GM13977 (cell line): Measurements from ENCODE around the gene SCIN.
A peak's percentile ranks its signal among the peaks of the same experiment; 100 is the strongest.
"Not testable (repeated sequence)": the region's sequence is repeated elsewhere in the genome, so short reads cannot be mapped to it uniquely, and the experiment has no call there.

ENCODE experiments used
- DNase-seq: peaks from one replicate; pipeline ENCODE4 v3.0.0; 2012; ENCODE audit warnings: low spot score
- CTCF ChIP-seq: IDR thresholded peaks from 2 replicates; pipeline ENCODE4 v1.5.1; 2012; ENCODE audit warnings: mild to moderate bottlenecking, control low read depth; ENCODE audit not compliant: insufficient read depth; ENCODE audit errors: extremely low read depth, missing control alignments
- in situ Hi-C: fragments of 300-500 bp; cut with MboI; formaldehyde crosslinking; loops from one replicate; pipeline ENCODE4 v1.12.0; 2022; ENCODE audit warnings: low sequenced_read_pairs, low pct_unique_long_range_greater_than_20kb, mixed read lengths, inconsistent platforms; ENCODE audit not compliant: unreplicated experiment

Gene SCIN

GRCh38 chr7:12686234-12686890 lies 115.8 kb downstream of the SCIN start:
- TF ChIP-seq CTCF = peak; percentile 95
- peak; percentile 90 for DNase-seq
- in situ Hi-C loops = no loop called here

GRCh38 chr7:12686891-12687717 lies 116.6 kb downstream of the SCIN start, which contains the start of gene ARL4A:
TSS of gene ARL4A (plus strand) at chr7:12687633. CDS start at chr7:12688255, 622 bp downstream.
- TF ChIP-seq CTCF = peak; percentile 37
- in situ Hi-C loops = no loop called here
- peak; percentile 88 for DNase-seq

GRCh38 chr7:12687718-12688171 lies 117.2 kb downstream of the SCIN start:
- TF ChIP-seq CTCF = no peak
- no peak for DNase-seq
- in situ Hi-C loops = no loop called here

- DNase-seq, in situ Hi-C loops: not testable (repeated sequence)
Measured at GRCh38 chr7:12688485-12689170, 118.1 kb downstream of the SCIN start.

- no peak for DNase-seq
- in situ Hi-C loops = no loop called here
Measured at GRCh38 chr7:12689451-12689850, 118.9 kb downstream of the SCIN start.

GRCh38 chr7:12690041-12690878 lies 119.7 kb downstream of the SCIN start:
- DNase-seq = no peak
- TF ChIP-seq CTCF = no peak
- in situ Hi-C loops = no loop called here

More at GRCh38 chr7:12689451-12689850, 118.9 kb downstream of the SCIN start:
- TF ChIP-seq CTCF = no peak

- in situ Hi-C loops, DNase-seq: not testable (repeated sequence)
Measured at GRCh38 chr7:12691388-12691787, 120.9 kb downstream of the SCIN start.
